HG03066 (cell line): ENCODE data around the gene ACYP2.
"Not testable (repeated sequence)": the region's sequence is repeated elsewhere in the genome, so short reads cannot be mapped to it uniquely, and the experiment has no call there.

Experiments
- ATAC-seq: cut with Tn5 transposase; IDR thresholded peaks from one replicate; pipeline ENCODE4 v1.9.1; 2021; ENCODE audit warnings: low read depth; ENCODE audit not compliant: unreplicated experiment

ACYP2 gene

DNA sequence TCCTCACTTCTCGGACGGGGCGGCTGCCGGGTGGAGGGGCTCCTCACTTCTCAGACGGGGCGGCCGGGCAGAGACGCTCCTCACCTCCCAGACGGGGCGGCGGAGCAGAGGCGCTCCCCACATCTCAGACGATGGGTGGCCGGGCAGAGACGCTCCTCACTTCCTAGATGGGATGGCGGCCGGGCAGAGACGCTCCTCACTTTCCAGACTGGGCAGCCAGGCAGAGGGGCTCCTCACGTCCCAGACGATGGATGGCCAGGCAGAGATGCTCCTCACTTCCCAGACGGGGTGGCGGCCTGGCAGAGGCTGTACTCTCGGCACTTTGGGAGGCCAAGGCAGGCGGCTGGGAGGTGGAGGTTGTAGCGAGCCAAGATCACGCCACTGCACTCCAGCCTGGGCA, 19.3 kb upstream of the ACYP2 start:
- not testable (repeated sequence) for ATAC-seq

DNA sequence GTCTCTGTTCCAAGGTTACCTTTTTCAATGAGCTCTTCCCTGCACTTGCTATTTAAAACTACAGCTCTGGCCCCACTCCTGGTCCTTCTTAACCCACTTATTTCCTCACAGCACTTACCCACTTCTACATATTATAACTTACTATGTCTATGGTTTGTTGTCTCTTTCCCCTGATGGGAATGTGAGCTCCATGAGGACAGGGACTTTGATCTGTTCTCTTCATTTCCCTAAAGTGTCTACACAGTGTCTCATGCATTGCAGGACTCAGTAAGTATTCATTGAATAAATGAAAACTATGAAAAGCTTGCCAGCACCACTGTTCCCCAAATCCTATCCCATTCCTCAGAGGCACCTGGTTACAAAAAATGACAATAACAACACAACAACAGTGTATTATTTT, 18.3 kb upstream of the ACYP2 start:
- ATAC-seq: no peak

GRCh38 chr2:54099370-54099769, 16.0 kb upstream of the ACYP2 start:
- ATAC-seq: no peak

- ATAC-seq: peak; percentile 71
These were observed 15.4 kb upstream of the ACYP2 start for GRCh38 chr2:54099829-54100585.

DNA sequence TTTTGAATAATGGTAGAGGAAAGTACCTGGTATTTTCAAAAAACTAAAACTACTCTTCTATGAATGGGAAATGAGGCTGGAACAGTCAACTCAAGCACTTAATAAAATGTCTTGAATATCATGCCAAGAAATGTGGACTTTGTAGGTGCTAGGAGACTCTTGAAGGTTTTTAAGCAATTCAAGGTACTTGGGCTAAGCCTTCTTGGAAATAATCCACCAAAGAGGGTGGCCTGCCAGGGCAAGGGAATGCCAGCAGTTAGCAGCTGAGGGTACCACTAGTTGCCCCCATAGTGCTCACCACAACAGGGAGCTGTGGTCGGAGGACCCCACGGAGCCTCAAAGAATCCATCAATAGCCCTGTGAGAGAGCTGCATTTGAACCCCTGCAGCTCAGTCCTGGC, 14.6 kb upstream of the ACYP2 start:
- no peak for ATAC-seq

- ATAC-seq: no peak
These were observed 11.7 kb upstream of the ACYP2 start for GRCh38 chr2:54103454-54104314.

DNA sequence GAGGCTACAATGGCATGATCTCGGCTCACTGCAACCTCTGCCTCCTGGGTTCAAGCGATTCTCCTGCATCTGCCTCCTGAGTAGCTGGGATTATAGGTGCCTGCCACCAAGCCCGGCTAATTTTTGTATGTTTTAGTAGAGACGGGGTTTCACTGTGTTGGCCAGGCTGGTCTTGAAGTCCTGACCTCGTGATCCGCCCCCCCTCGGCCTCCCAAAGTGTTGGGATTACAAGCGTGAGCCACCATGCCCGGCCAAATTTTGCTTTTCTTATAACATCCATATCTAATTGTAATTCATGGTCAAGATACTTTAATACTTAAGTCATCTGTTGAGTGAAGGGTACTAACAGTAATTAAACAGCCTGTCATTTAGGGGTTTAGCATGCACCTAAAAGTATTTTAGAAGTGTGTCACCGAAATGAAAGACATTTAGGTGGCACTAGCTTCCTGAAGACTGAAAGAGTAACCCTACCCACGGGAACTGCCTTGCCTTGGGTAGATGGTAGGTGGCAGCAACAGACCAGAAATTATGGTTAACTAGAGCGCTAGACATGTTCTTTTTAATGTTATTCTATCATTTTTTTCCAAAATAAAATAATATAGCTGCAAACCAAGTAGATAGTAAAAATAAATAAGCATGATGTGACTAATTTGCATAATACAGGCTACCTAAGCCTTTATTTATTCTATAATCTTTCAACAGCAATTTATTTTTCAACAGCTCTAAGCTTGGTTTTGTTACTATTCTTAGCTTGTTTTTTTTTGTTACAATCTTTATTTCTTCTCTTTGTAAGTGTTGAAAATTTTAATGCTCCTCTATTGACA, 8.6 kb upstream of the ACYP2 start:
- peak; percentile 66 for ATAC-seq

DNA sequence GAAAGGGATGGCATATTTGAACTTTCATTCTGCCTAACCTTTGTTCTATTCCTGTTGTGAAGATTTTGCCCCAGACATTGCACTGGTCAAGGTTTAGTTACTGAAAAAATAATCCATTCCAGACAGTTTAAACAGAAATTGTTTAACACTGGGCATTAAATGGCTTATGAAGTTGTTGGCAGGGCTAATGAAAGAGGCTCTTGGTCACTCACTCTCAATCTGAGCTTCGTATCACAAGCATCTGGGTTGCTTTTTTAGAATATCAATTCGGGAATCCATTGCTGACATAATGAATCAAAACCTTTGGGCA, 8.0 kb upstream of the ACYP2 start:
- no peak for ATAC-seq

DNA sequence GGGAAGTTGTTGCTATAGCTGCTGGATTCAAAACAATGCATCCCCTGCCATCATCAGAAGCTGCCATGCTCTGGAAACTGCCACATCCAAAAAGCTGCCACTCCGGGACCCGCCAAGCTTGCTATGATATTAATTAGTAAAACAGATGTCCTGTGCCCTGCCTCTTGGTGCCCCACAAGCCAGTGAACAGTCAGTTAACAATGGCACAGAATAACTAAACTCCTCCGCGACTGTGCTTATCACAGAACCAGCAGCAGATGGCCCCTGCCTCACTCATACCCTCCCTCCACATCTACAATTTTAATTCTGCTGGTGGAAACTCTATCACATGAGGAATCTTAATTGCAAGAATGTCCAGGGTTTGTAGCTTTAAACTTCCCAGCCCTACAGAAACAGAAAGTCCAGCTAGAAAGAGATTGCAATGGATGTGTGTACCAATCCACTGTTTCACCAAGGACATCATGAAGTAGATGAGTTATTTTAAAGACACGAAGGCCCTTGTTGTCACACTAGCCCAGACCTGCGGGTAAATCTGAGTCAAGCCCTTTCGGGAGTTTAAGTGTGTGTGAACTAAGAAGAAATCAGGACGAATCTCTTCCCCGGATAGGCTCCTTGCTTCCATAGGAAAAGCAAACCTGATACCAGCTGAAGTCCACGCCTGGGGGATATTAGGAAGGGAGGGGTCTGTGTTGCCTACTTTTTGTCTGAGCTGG, 7.4 kb upstream of the ACYP2 start:
- ATAC-seq: no peak

- ATAC-seq: no peak
These were observed 5.6 kb upstream of the ACYP2 start for GRCh38 chr2:54109848-54110247.

DNA sequence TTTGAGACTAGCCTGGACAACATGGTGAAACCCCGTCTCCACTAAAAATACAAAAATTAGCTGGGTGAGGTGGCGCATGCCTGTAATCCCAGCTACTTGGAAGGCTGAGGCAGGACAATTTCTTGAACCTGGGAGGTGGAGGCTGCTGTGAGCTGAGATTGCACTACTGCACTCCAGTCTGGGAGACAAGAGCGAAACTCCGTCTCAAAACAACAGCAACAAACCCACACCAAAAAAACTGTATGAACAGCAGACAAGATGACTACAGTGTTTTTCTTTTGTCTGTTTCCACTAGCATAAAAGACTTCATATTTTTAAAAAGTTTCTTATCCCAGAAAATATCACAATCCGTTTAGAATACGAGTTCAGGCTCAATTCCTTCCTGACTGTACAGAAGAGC, 936 bp upstream of the ACYP2 start:
- ATAC-seq: not testable (repeated sequence)

- no peak for ATAC-seq
These were observed 505 bp upstream of the ACYP2 start for GRCh38 chr2:54114936-54115283.

DNA sequence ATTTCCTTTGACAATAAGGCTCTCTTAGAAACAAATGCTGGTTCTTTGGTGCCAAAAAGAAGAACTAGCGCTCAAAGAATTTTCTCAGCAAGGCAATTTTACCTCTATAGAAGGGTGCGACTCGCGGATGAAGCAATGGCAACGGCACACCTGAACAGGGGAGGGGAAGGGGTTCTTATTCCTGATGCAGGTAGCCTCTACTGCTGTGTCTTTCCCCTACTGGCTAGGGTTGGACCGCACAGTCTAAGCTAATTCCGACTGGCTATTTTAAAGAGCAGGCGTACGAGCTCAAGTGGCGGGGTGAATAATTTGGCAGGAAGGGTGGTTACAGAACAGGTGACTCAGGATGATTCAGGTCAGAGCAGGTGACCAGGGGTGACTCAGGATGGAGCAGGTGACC, 1.2 kb downstream of the ACYP2 start:
- not testable (repeated sequence) for ATAC-seq

- ATAC-seq: no peak
These were observed 5.5 kb downstream of the ACYP2 start for GRCh38 chr2:54120950-54121349.

GRCh38 chr2:54122171-54122935, 6.9 kb downstream of the ACYP2 start:
- no peak for ATAC-seq

GRCh38 chr2:54122939-54123338, 7.5 kb downstream of the ACYP2 start:
- ATAC-seq: no peak

- not testable (repeated sequence) for ATAC-seq
These were observed 11.8 kb downstream of the ACYP2 start for GRCh38 chr2:54127174-54127573.

- no peak for ATAC-seq
These were observed 17.6 kb downstream of the ACYP2 start for GRCh38 chr2:54133056-54133455.

GRCh38 chr2:54139210-54139609, 23.8 kb downstream of the ACYP2 start:
- no peak for ATAC-seq

DNA sequence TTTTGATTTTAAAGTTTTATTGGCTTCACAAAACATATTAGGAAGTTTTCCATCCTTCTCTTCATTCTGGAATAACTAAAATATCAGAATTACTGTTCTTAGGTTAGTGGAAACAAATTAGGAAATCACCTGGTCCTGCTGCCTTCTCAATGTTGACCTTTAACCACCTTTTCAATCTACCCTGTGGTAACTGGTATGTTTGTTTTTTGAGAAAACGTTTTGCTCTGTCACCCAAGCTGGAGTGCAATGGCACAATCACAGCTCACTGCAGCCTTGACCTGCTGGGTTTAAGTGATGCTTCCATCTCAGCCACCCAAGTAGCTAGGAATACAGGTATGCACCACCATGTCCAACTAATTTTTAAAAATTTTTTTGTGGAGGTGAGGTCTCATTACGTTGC, 28.4 kb downstream of the ACYP2 start:
- no peak for ATAC-seq
